SH-SY5Y (cell line): ENCODE results near the gene NTF3.

Experiments used
- GATA2 ChIP-seq: IDR thresholded peaks from 2 replicates; pipeline ENCODE4 v1.6.1; 2011; ENCODE audit warnings: mild to moderate bottlenecking, low read depth, low read length
- GATA3 ChIP-seq: IDR thresholded peaks from 2 replicates; pipeline ENCODE4 v1.6.1; 2011; ENCODE audit warnings: low read depth, mild to moderate bottlenecking, low read length, moderate library complexity

GRCh38 chr12:5391653-5392052, 40.3 kb upstream of the NTF3 start:
- TF ChIP-seq GATA3 (no peak), GATA2 (no peak)
